Neural crest cell (in vitro differentiated cells): Measurements from ENCODE around the gene TEX261. TPM values are rescaled to one million over a fixed set of nuclear protein-coding genes. Genes with fewer than 3 reads are reported as not detected.

Source experiments
- DNase-seq: peaks from one replicate; pipeline ENCODE4 v3.0.0; 2021; ENCODE audit warnings: low read depth, mixed read lengths, low spot score
- H3K27ac Mint-ChIP-seq: one replicate; pipeline ENCODE4 v1.8.0; 2021; ENCODE audit warnings: mild to moderate bottlenecking, mixed read lengths; ENCODE audit not compliant: unreplicated experiment
- H3K27me3 Mint-ChIP-seq: 2 replicates; pipeline ENCODE4 v1.8.0; 2021; ENCODE audit warnings: low read depth, mild to moderate bottlenecking, mixed read lengths
- H3K36me3 Mint-ChIP-seq: 2 replicates; pipeline ENCODE4 v1.8.0; 2021; ENCODE audit warnings: low read depth, mild to moderate bottlenecking, mixed read lengths
- H3K4me1 Mint-ChIP-seq: 2 replicates; pipeline ENCODE4 v1.8.0; 2021; ENCODE audit warnings: mixed read lengths
- H3K4me3 Mint-ChIP-seq: one replicate; pipeline ENCODE4 v1.8.0; 2021; ENCODE audit warnings: mild to moderate bottlenecking, mixed read lengths
- H3K9me3 Mint-ChIP-seq: 2 replicates; pipeline ENCODE4 v1.8.0; 2021; ENCODE audit warnings: mixed read lengths
- CTCF ChIP-seq: fragments of 200-600 bp; sonication (generic); conservative IDR thresholded peaks from 2 replicates; pipeline ENCODE4 v1.5.0; 2021; ENCODE audit warnings: antibody characterized with exemption, mild to moderate bottlenecking
- total RNA-seq: library from RNA; stranded (reverse); gene quantifications from 2 replicates; pipeline ENCODE4 v1.2.1, GENCODE V29; 2021

TEX261 gene
- total RNA-seq, 1 donor from 2014 or later, result 57.2 TPM

- no peak for TF ChIP-seq CTCF
- Mint-ChIP-seq H3K9me3 (no peaks in the 10 kb centered on the region), H3K36me3 (peaks cover 12% of the 10 kb centered on the region), H3K4me3 (no peak overlapping the region), H3K4me1 (no peaks in the 10 kb centered on the region), H3K27me3 (no peaks in the 10 kb centered on the region), H3K27ac (no peak overlapping the region)
- DNase-seq, result no peak
Measured at GRCh38 chr2:70985283-70985688, 9.4 kb downstream of the TEX261 start.

- Mint-ChIP-seq H3K9me3 (no peaks in the 10 kb centered on the region), H3K4me1 (no peaks in the 10 kb centered on the region), H3K4me3 (peak overlapping the region; percentile 25), H3K36me3 (peaks cover 12% of the 10 kb centered on the region), H3K27ac (no peak overlapping the region), H3K27me3 (no peaks in the 10 kb centered on the region)
- peak; percentile 62 for DNase-seq
- peak; percentile 83 for TF ChIP-seq CTCF
Measured at GRCh38 chr2:70984576-70985282, 9.9 kb downstream of the TEX261 start.

GRCh38 chr2:70984228-70984575 lies 10.5 kb downstream of the TEX261 start:
- no peak for DNase-seq
- no peaks in the 10 kb centered on the region for H3K4me1 Mint-ChIP-seq

GRCh38 chr2:70983506-70984227 lies 11.0 kb downstream of the TEX261 start:
- Mint-ChIP-seq H3K4me3 (peak overlapping the region; percentile 52), H3K4me1 (no peaks in the 10 kb centered on the region), H3K9me3 (no peaks in the 10 kb centered on the region), H3K27me3 (no peaks in the 10 kb centered on the region), H3K27ac (no peak overlapping the region), H3K36me3 (peaks cover 11% of the 10 kb centered on the region)
- no peak for DNase-seq
- TF ChIP-seq CTCF, result no peak

More at GRCh38 chr2:70984228-70984575, 10.5 kb downstream of the TEX261 start:
- Mint-ChIP-seq H3K27ac (no peak overlapping the region), H3K9me3 (no peaks in the 10 kb centered on the region), H3K27me3 (no peaks in the 10 kb centered on the region), H3K4me3 (no peak overlapping the region), H3K36me3 (peaks cover 12% of the 10 kb centered on the region)
- no peak for TF ChIP-seq CTCF

GRCh38 chr2:70982971-70983370 lies 11.7 kb downstream of the TEX261 start:
- no peaks in the 10 kb centered on the region for H3K27me3 Mint-ChIP-seq
- DNase-seq, result no peak
- H3K36me3 Mint-ChIP-seq, result peaks cover 8% of the 10 kb centered on the region
- peaks cover 4% of the 10 kb centered on the region for H3K4me1 Mint-ChIP-seq
- H3K4me3 Mint-ChIP-seq, result peak overlapping the region; percentile 52
- no peak overlapping the region for H3K27ac Mint-ChIP-seq
- H3K9me3 Mint-ChIP-seq, result no peaks in the 10 kb centered on the region
- no peak for TF ChIP-seq CTCF
